ENCODE results near the gene TRPM2.

The TRPM2 gene

GRCh38 chr21:44322621-44323325, 30.6 kb upstream of the TRPM2 start:
- DNase-seq (ENCODE audit: low read depth, low spot score) = no peak

GRCh38 chr21:44323591-44323990, 29.8 kb upstream of the TRPM2 start:
- DNase-seq (ENCODE audit: low read depth, low spot score) = no peak

GRCh38 chr21:44324106-44324853, 29.1 kb upstream of the TRPM2 start:
- DNase-seq (ENCODE audit: low read depth, low spot score) = no peak

- no peak for DNase-seq (ENCODE audit: low read depth, low spot score)
These were observed 28.6 kb upstream of the TRPM2 start for GRCh38 chr21:44324854-44325107.

GRCh38 chr21:44325386-44326271, 27.8 kb upstream of the TRPM2 start:
- DNase-seq (ENCODE audit: low read depth, low spot score) = no peak

GRCh38 chr21:44326272-44326647, 27.2 kb upstream of the TRPM2 start:
- no peak for DNase-seq (ENCODE audit: low read depth, low spot score)

GRCh38 chr21:44326716-44327602, 26.5 kb upstream of the TRPM2 start:
- no peak for DNase-seq (ENCODE audit: low read depth, low spot score)

- no peak for DNase-seq (ENCODE audit: low read depth, low spot score)
These were observed 25.8 kb upstream of the TRPM2 start for GRCh38 chr21:44327603-44327974.

GRCh38 chr21:44328242-44328895, 25.1 kb upstream of the TRPM2 start:
- no peak for DNase-seq (ENCODE audit: low read depth, low spot score)

GRCh38 chr21:44329086-44329889, 24.1 kb upstream of the TRPM2 start:
- DNase-seq (ENCODE audit: low read depth, low spot score) = no peak

GRCh38 chr21:44329971-44330681, 23.3 kb upstream of the TRPM2 start:
- no peak for DNase-seq (ENCODE audit: low read depth, low spot score)

- DNase-seq (ENCODE audit: low read depth, low spot score) = no peak
These were observed 22.7 kb upstream of the TRPM2 start for GRCh38 chr21:44330698-44331097.

- DNase-seq (ENCODE audit: low read depth, low spot score) = no peak
These were observed 22.2 kb upstream of the TRPM2 start for GRCh38 chr21:44331209-44331608.

- DNase-seq (ENCODE audit: low read depth, low spot score) = no peak
These were observed 21.6 kb upstream of the TRPM2 start for GRCh38 chr21:44331650-44332307.

GRCh38 chr21:44332383-44332782, 21.0 kb upstream of the TRPM2 start:
- DNase-seq (ENCODE audit: low read depth, low spot score) = no peak

GRCh38 chr21:44332965-44333364, 20.5 kb upstream of the TRPM2 start:
- no peak for DNase-seq (ENCODE audit: low read depth, low spot score)

GRCh38 chr21:44333509-44334328, 19.7 kb upstream of the TRPM2 start:
- no peak for DNase-seq (ENCODE audit: low read depth, low spot score)

- no peak for DNase-seq (ENCODE audit: low read depth, low spot score)
These were observed 18.9 kb upstream of the TRPM2 start for GRCh38 chr21:44334329-44335030.
